Sciatic nerve (tissue), 2 donors: ENCODE results near the gene ZMYM3. TPM values are rescaled to one million over a fixed set of nuclear protein-coding genes. Genes with fewer than 3 reads are reported as not detected.

Source experiments
- ATAC-seq: fragments of 200-7000 bp; cut with Tn5 transposase; one replicate; pipeline ENCODE4 v1.9.1; 2020; ENCODE audit warnings: mild to moderate bottlenecking, moderate library complexity
- DNase-seq: peaks from one replicate; pipeline ENCODE4 v3.0.0-alpha.2; 2020; ENCODE audit warnings: low spot score
- intact Hi-C: fragments of 100-400 bp; cut with DNase I; formaldehyde crosslinking; loops from one replicate; pipeline ENCODE4 v1.14.2; 2022
- total RNA-seq: library from RNA; stranded (reverse); fragmentation: NEBNext Ultra II Directional; extraction: Animal tissue kit (Norgen Biotek cat#: 25700); gene quantifications from one replicate; pipeline ENCODE4 v1.2.1, GENCODE V29; 2021
- donor health status: DM: no; HTN: no; CAD: no.
- donor health status: DM: no; HTN: no; CAD: no.

The ZMYM3 gene
- total RNA-seq, 1 donor from 2014 or later = 28.8 TPM

DNA sequence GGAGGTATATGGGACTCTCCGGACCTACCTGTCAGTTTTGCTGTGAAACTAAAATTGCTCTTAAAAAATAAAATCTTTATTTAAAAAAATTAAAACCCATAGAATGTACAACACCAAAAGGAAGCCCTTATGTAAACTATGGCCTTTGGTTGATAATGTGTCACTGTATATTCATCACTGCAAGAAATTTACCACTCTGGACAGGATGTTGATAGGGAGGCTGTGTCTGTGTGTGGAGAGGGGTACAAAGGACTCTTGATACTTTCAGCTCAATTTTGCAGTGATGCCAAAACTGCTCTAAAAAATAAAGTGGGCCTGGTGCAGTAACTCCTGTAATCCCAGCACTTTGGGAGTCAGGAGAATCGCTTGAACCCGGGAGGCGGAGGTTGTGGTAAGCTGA, 2.9 kb upstream of the ZMYM3 start:
- DNase-seq (no peak), ATAC-seq (no peak)
- intact Hi-C loops = no loop called here

DNA sequence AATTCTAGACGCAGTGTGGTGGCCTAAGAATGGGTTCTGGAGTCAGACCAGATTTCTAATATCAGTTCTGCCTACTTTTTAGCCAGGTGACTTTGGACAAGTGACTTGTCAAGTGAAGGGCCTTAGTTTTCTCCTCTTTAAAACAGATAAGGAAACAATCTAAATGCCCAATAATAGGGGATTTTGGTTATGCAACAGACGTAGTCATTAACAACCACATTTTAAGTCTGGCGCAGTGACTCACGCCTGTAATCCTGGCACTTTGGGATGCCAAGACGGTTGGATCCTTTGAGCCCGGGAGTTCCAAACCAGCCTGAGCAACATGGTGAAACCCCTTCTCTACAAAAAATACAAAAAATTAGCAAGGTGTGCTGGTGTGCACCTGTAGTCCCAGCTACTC, 2.1 kb upstream of the ZMYM3 start:
- intact Hi-C loops = no loop called here
- DNase-seq = no peak
- no peak for ATAC-seq

GRCh38 chrX:71253253-71254091, 468 bp downstream of the ZMYM3 start:
- intact Hi-C loops = no loop called here
- no peak for DNase-seq

GRCh38 chrX:71252221-71252620, 1.7 kb downstream of the ZMYM3 start:
- ATAC-seq (no peak), DNase-seq (no peak)
- intact Hi-C loops = no loop called here

More at GRCh38 chrX:71253253-71254091, 468 bp downstream of the ZMYM3 start:
- ATAC-seq = no peak

DNA sequence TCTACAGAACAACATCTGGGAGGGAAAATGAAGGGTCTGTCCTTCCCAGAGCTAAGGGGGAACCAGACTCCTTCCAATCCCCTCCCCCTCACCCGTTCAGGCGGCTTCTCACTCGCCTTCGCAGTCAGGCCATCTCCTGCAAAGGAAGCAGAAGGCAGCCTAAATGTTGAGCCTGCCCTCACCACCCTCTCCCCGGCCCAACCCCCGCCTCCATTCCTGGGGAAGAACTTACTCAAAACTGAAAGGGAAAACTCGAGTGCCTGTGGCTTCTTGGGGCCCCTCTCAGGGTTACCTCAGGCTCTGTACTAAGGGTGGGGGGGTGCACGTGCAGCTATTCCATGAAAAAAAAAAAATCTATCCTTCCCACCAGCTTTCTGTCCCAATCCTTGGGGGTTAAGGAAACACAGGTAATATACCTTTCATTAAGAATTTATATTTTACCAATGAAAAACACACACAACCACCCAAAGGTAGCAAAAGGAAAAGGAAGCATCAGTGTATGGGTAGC, 2.4 kb downstream of the ZMYM3 start:
- no peak for ATAC-seq
- intact Hi-C loops = no loop called here
- DNase-seq = no peak

GRCh38 chrX:71250841-71251240, 3.1 kb downstream of the ZMYM3 start:
- ATAC-seq (no peak), DNase-seq (no peak)
- intact Hi-C loops = no loop called here

DNA sequence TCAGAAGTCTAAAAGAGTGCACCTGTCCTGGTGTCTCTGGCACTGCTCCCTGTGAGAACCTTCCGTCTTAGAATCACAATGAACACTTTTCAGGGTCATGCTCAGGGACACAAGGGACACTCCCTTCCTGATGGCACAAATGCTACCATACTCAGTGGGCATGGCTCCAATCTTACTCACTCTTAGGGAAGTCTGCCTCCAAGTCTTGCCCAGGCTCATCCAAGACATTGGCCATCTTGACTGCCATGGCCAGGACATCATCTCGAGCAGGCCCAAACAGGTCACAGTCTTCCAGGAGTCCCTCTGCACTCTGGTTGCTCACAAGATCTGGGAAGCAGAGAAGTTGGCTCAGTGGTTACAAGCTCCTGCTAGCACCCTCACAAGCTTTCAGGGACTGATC, 8.8 kb downstream of the ZMYM3 start:
- no peak for DNase-seq
- intact Hi-C loops = no loop called here
- ATAC-seq = no peak

GRCh38 chrX:71244359-71245128, 9.4 kb downstream of the ZMYM3 start:
- intact Hi-C loops = no loop called here
- no peak for ATAC-seq
- no peak for DNase-seq

DNA sequence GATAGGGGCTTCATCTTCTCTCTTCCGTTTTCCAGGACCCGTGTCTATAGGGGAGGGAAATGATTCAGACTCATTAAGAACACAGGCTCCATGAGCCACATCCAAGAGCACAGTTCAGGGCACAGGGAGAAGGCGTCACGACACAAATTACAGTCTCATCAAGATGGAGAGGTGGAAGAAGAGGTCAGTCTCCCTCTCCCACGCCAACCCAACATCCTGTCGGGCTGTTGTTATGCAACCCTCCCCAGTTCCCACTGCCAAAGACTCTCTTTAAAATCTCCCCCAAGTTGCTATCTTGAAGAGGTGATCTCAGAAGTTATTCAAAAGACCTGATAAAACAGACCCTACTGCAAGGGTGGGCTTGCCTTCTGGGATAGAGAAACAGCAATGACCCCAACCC, 12.6 kb downstream of the ZMYM3 start:
- intact Hi-C loops = no loop called here
- no peak for DNase-seq
- no peak for ATAC-seq

- DNase-seq (no peak), ATAC-seq (no peak)
- intact Hi-C loops = no loop called here
These were observed 14.2 kb downstream of the ZMYM3 start for GRCh38 chrX:71239781-71240180.

- ATAC-seq (no peak), DNase-seq (no peak)
- intact Hi-C loops = no loop called here
These were observed 17.1 kb downstream of the ZMYM3 start for GRCh38 chrX:71236836-71237235.

DNA sequence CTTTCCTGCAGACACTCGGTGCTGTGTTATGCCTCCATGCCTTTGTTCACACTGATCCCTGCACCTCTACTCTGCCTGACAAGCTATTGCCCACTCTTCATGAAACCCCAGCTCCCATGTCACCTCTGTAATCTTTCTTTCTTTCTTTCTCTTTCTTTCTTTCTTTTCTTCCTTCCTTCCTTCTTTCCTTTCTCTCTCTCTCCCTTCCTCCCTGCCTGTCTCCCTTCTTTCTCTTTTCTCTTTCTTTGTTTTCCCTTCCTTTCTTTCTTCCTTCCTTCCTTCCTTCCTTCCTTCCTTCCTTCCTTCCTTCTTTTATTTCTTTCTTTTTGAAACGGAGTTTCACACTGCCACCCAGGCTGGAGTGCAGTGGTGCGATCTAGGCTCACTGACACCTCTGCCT, 18.5 kb downstream of the ZMYM3 start:
- ATAC-seq (no peak), DNase-seq (no peak)
- intact Hi-C loops = no loop called here

- intact Hi-C loops = no loop called here
- ATAC-seq (no peak), DNase-seq (no peak)
These were observed 25.8 kb downstream of the ZMYM3 start for GRCh38 chrX:71228063-71228642.

DNA sequence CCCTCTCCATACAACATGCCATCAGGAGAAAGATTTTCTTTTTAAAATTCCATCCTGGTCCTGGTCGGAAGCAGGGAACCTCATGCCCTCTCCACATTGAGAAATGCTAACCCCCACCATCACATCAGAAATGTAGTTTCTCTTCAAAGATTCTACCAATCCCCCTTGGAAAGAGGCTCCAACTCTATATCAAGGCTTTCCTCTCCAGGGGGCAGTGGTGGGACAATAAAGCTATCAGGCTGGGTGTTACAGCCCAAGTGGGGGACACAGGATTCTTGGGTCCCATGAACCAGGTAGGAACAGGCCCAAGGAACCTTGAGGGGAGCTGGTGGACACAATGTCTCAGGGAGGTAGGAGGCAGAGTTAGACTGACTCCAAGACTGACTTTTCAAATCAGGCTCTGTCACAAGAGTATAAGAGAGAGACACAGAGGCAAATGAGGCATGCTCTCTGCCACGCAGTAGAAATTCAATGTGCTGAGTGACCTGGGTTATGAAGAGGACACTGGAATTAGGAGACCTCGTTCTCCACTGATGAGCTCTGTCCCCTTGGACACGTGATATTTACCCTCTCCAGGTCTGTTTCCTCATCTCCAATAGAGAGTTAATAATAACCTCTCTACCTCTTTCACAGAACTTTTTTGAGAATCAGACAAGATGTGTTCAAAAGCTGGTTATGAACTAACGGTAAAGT, 26.4 kb downstream of the ZMYM3 start:
- no peak for DNase-seq
- no peak for ATAC-seq
- intact Hi-C loops = no loop called here

GRCh38 chrX:71225676-71226075, 28.3 kb downstream of the ZMYM3 start:
- intact Hi-C loops = no loop called here
- ATAC-seq = no peak
- DNase-seq = no peak

DNA sequence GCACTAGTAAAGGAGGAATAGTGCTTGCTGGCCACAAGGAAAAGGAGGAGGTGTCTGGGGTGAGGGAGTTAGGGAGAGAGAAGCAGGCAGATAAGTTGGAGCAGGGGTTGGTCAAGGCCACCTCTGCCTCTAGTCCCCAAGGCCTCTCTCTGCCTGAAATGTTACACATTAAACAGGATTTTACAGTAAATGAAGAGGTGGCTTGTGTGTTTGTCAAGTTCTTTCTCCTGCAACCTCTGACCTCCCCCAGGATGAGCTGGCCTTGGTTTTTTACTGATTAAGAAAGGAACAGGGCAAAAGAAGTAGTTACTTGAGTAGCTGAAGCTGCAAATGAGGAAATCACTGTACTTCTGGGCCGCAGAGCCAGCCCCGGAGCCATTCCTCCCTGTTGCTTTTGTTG, 28.9 kb downstream of the ZMYM3 start:
- no peak for ATAC-seq
- DNase-seq = no peak
- intact Hi-C loops = no loop called here

DNA sequence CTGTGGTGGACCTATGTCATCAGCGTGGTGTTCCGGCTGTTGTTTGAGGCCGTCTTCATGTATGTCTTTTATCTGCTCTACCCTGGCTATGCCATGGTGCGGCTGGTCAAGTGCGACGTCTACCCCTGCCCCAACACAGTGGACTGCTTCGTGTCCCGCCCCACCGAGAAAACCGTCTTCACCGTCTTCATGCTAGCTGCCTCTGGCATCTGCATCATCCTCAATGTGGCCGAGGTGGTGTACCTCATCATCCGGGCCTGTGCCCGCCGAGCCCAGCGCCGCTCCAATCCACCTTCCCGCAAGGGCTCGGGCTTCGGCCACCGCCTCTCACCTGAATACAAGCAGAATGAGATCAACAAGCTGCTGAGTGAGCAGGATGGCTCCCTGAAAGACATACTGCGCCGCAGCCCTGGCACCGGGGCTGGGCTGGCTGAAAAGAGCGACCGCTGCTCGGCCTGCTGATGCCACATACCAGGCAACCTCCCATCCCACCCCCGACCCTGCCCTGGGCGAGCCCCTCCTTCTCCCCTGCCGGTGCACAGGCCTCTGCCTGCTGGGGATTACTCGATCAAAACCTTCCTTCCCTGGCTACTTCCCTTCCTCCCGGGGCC, 29.7 kb downstream of the ZMYM3 start:
- DNase-seq (no peak), ATAC-seq (no peak)
- intact Hi-C loops = no loop called here

GRCh38 chrX:71222929-71223328, 31.0 kb downstream of the ZMYM3 start, which contains the start of gene GJB1:
Gene GJB1, plus strand, starts transcription at chrX:71223224. Its CDS starts 484 bp downstream, at chrX:71223708.
- ATAC-seq (peak; percentile 64), DNase-seq (no peak)
- intact Hi-C loops = no loop called here

GRCh38 chrX:71221145-71221544, 32.8 kb downstream of the ZMYM3 start:
- intact Hi-C loops = no loop called here
- DNase-seq (no peak), ATAC-seq (no peak)
